Camera-type eye (tissue), 1 donor: Measurements from ENCODE around the gene DTWD1. TPM values are rescaled to one million over a fixed set of nuclear protein-coding genes. Genes with fewer than 3 reads are reported as not detected.

Source experiments
- total RNA-seq: library from RNA; depleted of rRNA; stranded (reverse); fragments of >200 nt; gene quantifications from one replicate; pipeline ENCODE4 v1.2.3, GENCODE V29; 2014

The DTWD1 gene
- total RNA-seq = 48.3 TPM

GRCh38 chr15:49620658-49621368, at the start of gene DTWD1, which contains the start of gene FAM227B:
DTWD1 (plus strand) TSS chr15:49621048; CDS start chr15:49625168, 4,120 bp downstream.
FAM227B (minus strand) TSS chr15:49620818; CDS start chr15:49615171, 5,647 bp downstream.

Other genes with a start within 250 kb of the DTWD1 start
- 15.6 TPM for gene FGF7, start 197.8 kb upstream of the DTWD1 start, total RNA-seq
- gene FAM227B, start 230 bp upstream of the DTWD1 start, total RNA-seq = 9.1 TPM